ENCODE results near the gene GLRX3.

GLRX3 gene

GRCh38 chr10:130136226-130137089 is at the start of gene GLRX3:
Gene GLRX3 (plus strand): TSS chr10:130136391. CDS start chr10:130136421, 30 bp downstream.
- peak; percentile 98 for TF ChIP-seq YY1 (IDR thresholded peaks at IDR 0.05; ENCODE audit: low read depth)
- TF ChIP-seq TAF1 (IDR thresholded peaks at IDR 0.05; ENCODE audit: low read depth) = peak; percentile 100
- no peak for TF ChIP-seq TEAD4 (IDR thresholded peaks at IDR 0.05)
- TF ChIP-seq FOXM1 (IDR thresholded peaks at IDR 0.05; ENCODE audit: borderline replicate concordance, low read depth) = no peak
- TF ChIP-seq MAX (IDR thresholded peaks at IDR 0.05) = peak; percentile 82
- no peak for TF ChIP-seq RAD21 (IDR thresholded peaks at IDR 0.05; ENCODE audit: low read depth)
- peak; percentile 89 for TF ChIP-seq EGR1 (IDR thresholded peaks at IDR 0.05)
- no peak for TF ChIP-seq CEBPB (IDR thresholded peaks at IDR 0.05)
- peak; percentile 15; the same call in 1 of the 2 replicates for TF ChIP-seq USF1 (IDR thresholded peaks at IDR 0.05)
- TF ChIP-seq REST (IDR thresholded peaks at IDR 0.05; ENCODE audit: low read depth) = 0 out of 2 replicates have a peak, but pooled peaks have one; percentile 33
- peak; percentile 67; the same call in 1 of the 2 replicates for TF ChIP-seq TCF12 (IDR thresholded peaks at IDR 0.05; ENCODE audit: low read depth)
- peak; percentile 77 for TF ChIP-seq ZBTB7A (IDR thresholded peaks at IDR 0.05; ENCODE audit: low read depth)
- peak; percentile 9; the same call in 1 of the 2 replicates for TF ChIP-seq CREB1 (IDR thresholded peaks at IDR 0.05; ENCODE audit: low read depth)
- 0 out of 2 replicates have a peak, but pooled peaks have one; percentile 24 for TF ChIP-seq NFIC (IDR thresholded peaks at IDR 0.05)
- peak; percentile 45; the same call in 1 of the 2 replicates for TF ChIP-seq EP300 (IDR thresholded peaks at IDR 0.05; ENCODE audit: borderline replicate concordance)

- TF ChIP-seq YY1 (IDR thresholded peaks at IDR 0.05; ENCODE audit: low read depth) = no peak
Measured at GRCh38 chr10:130099344-130099743, 36.8 kb upstream of the GLRX3 start.

GRCh38 chr10:130105724-130106123 is 30.5 kb upstream of the GLRX3 start:
- TF ChIP-seq NFIC (IDR thresholded peaks at IDR 0.05) (no peak), EP300 (IDR thresholded peaks at IDR 0.05; ENCODE audit: borderline replicate concordance) (no peak), USF1 (IDR thresholded peaks at IDR 0.05) (no peak), FOXM1 (IDR thresholded peaks at IDR 0.05; ENCODE audit: borderline replicate concordance, low read depth) (no peak), YY1 (IDR thresholded peaks at IDR 0.05; ENCODE audit: low read depth) (no peak), TCF12 (IDR thresholded peaks at IDR 0.05; ENCODE audit: low read depth) (no peak), CREB1 (IDR thresholded peaks at IDR 0.05; ENCODE audit: low read depth) (no peak), CEBPB (IDR thresholded peaks at IDR 0.05) (no peak)

- no peak for TF ChIP-seq TAF1 (IDR thresholded peaks at IDR 0.05; ENCODE audit: low read depth)
- TF ChIP-seq CREB1 (IDR thresholded peaks at IDR 0.05; ENCODE audit: low read depth) = no peak
- TF ChIP-seq TEAD4 (IDR thresholded peaks at IDR 0.05) = no peak
- TF ChIP-seq EGR1 (IDR thresholded peaks at IDR 0.05) = no peak
- TF ChIP-seq EP300 (IDR thresholded peaks at IDR 0.05; ENCODE audit: borderline replicate concordance) = no peak
- TF ChIP-seq YY1 (IDR thresholded peaks at IDR 0.05; ENCODE audit: low read depth) = no peak
- no peak for TF ChIP-seq NFIC (IDR thresholded peaks at IDR 0.05)
- TF ChIP-seq USF1 (IDR thresholded peaks at IDR 0.05) = no peak
- TF ChIP-seq ZBTB7A (IDR thresholded peaks at IDR 0.05; ENCODE audit: low read depth) = no peak
- no peak for TF ChIP-seq FOXM1 (IDR thresholded peaks at IDR 0.05; ENCODE audit: borderline replicate concordance, low read depth)
- TF ChIP-seq TCF12 (IDR thresholded peaks at IDR 0.05; ENCODE audit: low read depth) = no peak
- TF ChIP-seq CEBPB (IDR thresholded peaks at IDR 0.05) = no peak
- TF ChIP-seq MAX (IDR thresholded peaks at IDR 0.05) = no peak
- TF ChIP-seq REST (IDR thresholded peaks at IDR 0.05; ENCODE audit: low read depth) = no peak
- TF ChIP-seq RAD21 (IDR thresholded peaks at IDR 0.05; ENCODE audit: low read depth) = no peak
Measured at GRCh38 chr10:130108934-130109604, 27.1 kb upstream of the GLRX3 start.

Measured in Ishikawa (cell line).